ENCODE data around the gene MTERF2.

The MTERF2 gene

GRCh38 chr12:107033758-107034739 lies 47.1 kb upstream of the MTERF2 start:
- Histone ChIP-seq H3K4me3 (ENCODE audit: low read depth, low read length) (no peak overlapping the region), H3K4me1 (ENCODE audit: control insufficient read depth, insufficient read depth, low read length) (peaks cover 2% of the 10 kb centered on the region; the same call in 1 of the 2 replicates), H3K9me3 (ENCODE audit: control insufficient read depth, insufficient read depth, low read depth, low read length) (no peaks in the 10 kb centered on the region), H3K27ac (ENCODE audit: extremely low read depth, low read depth, low read length) (no peak overlapping the region), H3K36me3 (ENCODE audit: control insufficient read depth in 2 of 2, insufficient read depth in 1 of 2, low read length in 2 of 2) (no peaks in the 10 kb centered on the region)
- ChIA-PET POLR2A (no interaction called here), CTCF (no interaction called here)
- no peak for TF ChIP-seq PRDM2 (tag by site-specific recombination; IDR thresholded peaks at IDR 0.05; ENCODE audit: borderline replicate concordance)
- TF ChIP-seq ZBTB17 (tag by site-specific recombination; IDR thresholded peaks at IDR 0.05) = no peak
- no peak for TF ChIP-seq ZNF311 (tag by site-specific recombination; IDR thresholded peaks at IDR 0.05; ENCODE audit: borderline replicate concordance)
- no peak for TF ChIP-seq SCRT2 (tag by site-specific recombination; IDR thresholded peaks at IDR 0.05)
- TF ChIP-seq ZNF623 (tag by site-specific recombination; IDR thresholded peaks at IDR 0.05) = no peak
- TF ChIP-seq ZNF704 (tag by site-specific recombination; IDR thresholded peaks at IDR 0.05) = no peak
- TF ChIP-seq ZNF169 (tag by site-specific recombination; IDR thresholded peaks at IDR 0.05) = no peak
- TF ChIP-seq ZNF701 (tag by site-specific recombination; IDR thresholded peaks at IDR 0.05) = no peak
- no peak for TF ChIP-seq ZNF639 (tag by site-specific recombination; IDR thresholded peaks at IDR 0.05)

- Histone ChIP-seq H3K4me3 (ENCODE audit: low read depth, low read length) (no peak overlapping the region), H3K9me3 (ENCODE audit: control insufficient read depth, insufficient read depth, low read depth, low read length) (no peaks in the 10 kb centered on the region), H3K27ac (ENCODE audit: extremely low read depth, low read depth, low read length) (no peak overlapping the region), H3K4me1 (ENCODE audit: control insufficient read depth, insufficient read depth, low read length) (peaks cover 8% of the 10 kb centered on the region), H3K36me3 (ENCODE audit: control insufficient read depth in 2 of 2, insufficient read depth in 1 of 2, low read length in 2 of 2) (no peaks in the 10 kb centered on the region)
- POLR2A ChIA-PET = no interaction called here
- CTCF ChIA-PET = no interaction called here
- no peak for TF ChIP-seq ZFP37 (tag by site-specific recombination; IDR thresholded peaks at IDR 0.05)
- no peak for TF ChIP-seq ZNF274 (IDR thresholded peaks at IDR 0.05; ENCODE audit: low read length)
- no peak for TF ChIP-seq ZNF274 (tag by site-specific recombination; IDR thresholded peaks at IDR 0.05; ENCODE audit: borderline replicate concordance)
- no peak for TF ChIP-seq ZNF184 (tag by site-specific recombination; IDR thresholded peaks at IDR 0.05)
- no peak for TF ChIP-seq ZNF248 (tag by site-specific recombination; IDR thresholded peaks at IDR 0.05)
- TF ChIP-seq ZNF174 (tag by site-specific recombination; IDR thresholded peaks at IDR 0.05) = no peak
- TF ChIP-seq FEZF1 (tag by site-specific recombination; IDR thresholded peaks at IDR 0.05) = no peak
- no peak for TF ChIP-seq SP7 (tag by site-specific recombination; IDR thresholded peaks at IDR 0.05)
- no peak for TF ChIP-seq ZSCAN18 (tag by site-specific recombination; IDR thresholded peaks at IDR 0.05)
- no peak for TF ChIP-seq BCL11B (tag by site-specific recombination; IDR thresholded peaks at IDR 0.05; ENCODE audit: low read depth)
- TF ChIP-seq ZNF121 (tag by site-specific recombination; IDR thresholded peaks at IDR 0.05) = no peak
- no peak for TF ChIP-seq ZNF433 (tag by site-specific recombination; IDR thresholded peaks at IDR 0.05; ENCODE audit: low read depth)
- no peak for TF ChIP-seq IKZF3 (tag by site-specific recombination; IDR thresholded peaks at IDR 0.05)
- TF ChIP-seq ZNF473 (tag by site-specific recombination; IDR thresholded peaks at IDR 0.05) = no peak
- no peak for TF ChIP-seq ZNF239 (tag by site-specific recombination; IDR thresholded peaks at IDR 0.05)
- no peak for TF ChIP-seq ZNF19 (tag by site-specific recombination; IDR thresholded peaks at IDR 0.05; ENCODE audit: low read depth)
- no peak for TF ChIP-seq PRDM1 (tag by site-specific recombination; IDR thresholded peaks at IDR 0.05)
- TF ChIP-seq ZNF404 (tag by site-specific recombination; IDR thresholded peaks at IDR 0.05) = no peak
Observed at GRCh38 chr12:107032266-107032665, 45.3 kb upstream of the MTERF2 start.

Data from HEK293 (cell line).